ENCODE measurements around the gene CXorf38.
"Not testable (repeated sequence)": the region's sequence is repeated elsewhere in the genome, so short reads cannot be mapped to it uniquely, and the experiment has no call there.

The CXorf38 gene

GRCh38 chrX:40625294-40625693, 22.1 kb downstream of the CXorf38 start:
- no peak for DNase-seq

GRCh38 chrX:40623665-40624064, 23.7 kb downstream of the CXorf38 start:
- DNase-seq: no peak

- no peak for DNase-seq
Measured at GRCh38 chrX:40623139-40623536, 24.2 kb downstream of the CXorf38 start, which contains the start of gene MPC1L. TSS of gene MPC1L (plus strand) at chrX:40623428. CDS start at chrX:40623566, 138 bp downstream.

- no peak for DNase-seq
Measured at GRCh38 chrX:40622479-40623138, 24.8 kb downstream of the CXorf38 start.

GRCh38 chrX:40617566-40617965, 29.8 kb downstream of the CXorf38 start:
- no peak for DNase-seq

GRCh38 chrX:40615976-40616375, 31.4 kb downstream of the CXorf38 start:
- DNase-seq: no peak

- no peak for DNase-seq
Measured at GRCh38 chrX:40612511-40612910, 34.9 kb downstream of the CXorf38 start.

GRCh38 chrX:40607381-40607780, 40.0 kb downstream of the CXorf38 start:
- DNase-seq: no peak

GRCh38 chrX:40603446-40603845, 43.9 kb downstream of the CXorf38 start:
- DNase-seq: no peak

- DNase-seq: not testable (repeated sequence)
Measured at GRCh38 chrX:40589616-40590321, 57.6 kb downstream of the CXorf38 start.

- DNase-seq: not testable (repeated sequence)
Measured at GRCh38 chrX:40587623-40588022, 59.7 kb downstream of the CXorf38 start.

GRCh38 chrX:40582811-40583210, 64.5 kb downstream of the CXorf38 start:
- no peak for DNase-seq

GRCh38 chrX:40582178-40582577, 65.2 kb downstream of the CXorf38 start:
- DNase-seq: not testable (repeated sequence)

GRCh38 chrX:40581336-40581920, 65.9 kb downstream of the CXorf38 start:
- peak; percentile 12 for DNase-seq

- DNase-seq: peak; percentile 94
Measured at GRCh38 chrX:40580537-40581335, 66.6 kb downstream of the CXorf38 start, which contains the start of gene ATP6AP2. TSS of gene ATP6AP2 (plus strand) at chrX:40580970. CDS start at chrX:40581066, 96 bp downstream.

GRCh38 chrX:40579900-40580536, 67.3 kb downstream of the CXorf38 start:
- DNase-seq: no peak

- no peak for DNase-seq
Measured at GRCh38 chrX:40579141-40579540, 68.2 kb downstream of the CXorf38 start.

GRCh38 chrX:40578039-40578695, 69.2 kb downstream of the CXorf38 start:
- no peak for DNase-seq
